Stimulated activated CD8-positive, alpha-beta memory T cell treated with anti-CD3 and anti-CD28 coated beads, Interleukin-12 subunit alpha, Interleukin-12 subunit beta, amount 100 ng/mL, for 24 hours (primary cell): ENCODE results near the gene RAP2A.

Source experiments
- DNase-seq: peaks from one replicate; pipeline ENCODE4 v3.0.0-alpha.2; 2020; ENCODE audit errors: extremely low read depth

The RAP2A gene

DNA sequence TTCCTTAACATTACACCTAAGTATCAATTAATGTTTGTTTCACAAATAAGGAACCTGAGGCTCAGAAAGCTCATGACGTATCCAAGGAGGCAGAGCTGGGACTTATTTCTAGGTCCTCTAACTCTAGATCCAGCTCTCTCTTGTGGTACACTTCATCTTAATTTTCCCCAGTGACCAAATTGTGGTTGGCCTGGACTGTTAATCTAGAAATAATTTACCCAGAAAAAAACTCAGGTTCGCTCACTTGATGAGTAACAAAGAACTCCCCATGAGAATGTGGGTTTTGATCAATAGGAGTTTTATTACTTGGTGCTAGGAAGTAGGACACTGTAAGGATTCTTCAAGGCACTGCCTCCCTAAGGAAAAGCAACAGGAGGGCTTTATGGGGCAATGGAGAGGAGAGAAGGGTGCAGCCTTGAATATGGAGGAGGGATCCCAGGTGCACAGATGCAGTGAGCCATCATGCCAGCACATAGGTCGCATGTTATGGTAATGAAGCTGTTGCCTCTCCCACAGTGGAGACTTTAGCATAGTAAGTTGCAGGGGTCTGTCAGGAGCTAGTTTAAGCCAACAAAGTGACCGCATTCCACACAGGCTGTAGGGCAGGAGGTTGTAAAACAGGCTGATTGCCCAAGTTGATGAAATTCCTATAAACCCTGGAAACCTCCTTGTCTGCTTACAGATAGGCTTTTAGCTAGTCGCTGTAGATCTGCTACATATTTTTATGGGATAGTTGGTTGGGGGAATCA is 14.7 kb downstream of the RAP2A start:
- DNase-seq = no peak

DNA sequence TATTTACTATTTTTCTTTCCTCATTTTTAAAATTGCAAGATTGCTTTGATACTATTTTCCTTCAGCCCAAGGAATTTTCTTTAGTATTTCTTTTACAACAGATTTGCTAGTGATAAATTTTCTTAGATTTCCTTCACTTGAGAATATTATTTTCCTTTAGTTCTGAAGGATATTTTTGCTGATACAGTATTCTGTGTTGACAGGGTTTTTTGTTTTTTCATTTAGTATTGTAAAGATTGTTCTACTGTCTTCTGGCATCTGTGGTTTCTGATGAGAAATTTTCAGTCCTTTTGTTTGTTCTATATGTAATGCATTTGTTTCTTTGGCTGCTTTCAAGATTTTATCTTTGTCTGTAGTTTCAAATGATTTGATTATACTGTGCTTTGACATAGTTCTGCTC is 20.7 kb downstream of the RAP2A start:
- DNase-seq = no peak

DNA sequence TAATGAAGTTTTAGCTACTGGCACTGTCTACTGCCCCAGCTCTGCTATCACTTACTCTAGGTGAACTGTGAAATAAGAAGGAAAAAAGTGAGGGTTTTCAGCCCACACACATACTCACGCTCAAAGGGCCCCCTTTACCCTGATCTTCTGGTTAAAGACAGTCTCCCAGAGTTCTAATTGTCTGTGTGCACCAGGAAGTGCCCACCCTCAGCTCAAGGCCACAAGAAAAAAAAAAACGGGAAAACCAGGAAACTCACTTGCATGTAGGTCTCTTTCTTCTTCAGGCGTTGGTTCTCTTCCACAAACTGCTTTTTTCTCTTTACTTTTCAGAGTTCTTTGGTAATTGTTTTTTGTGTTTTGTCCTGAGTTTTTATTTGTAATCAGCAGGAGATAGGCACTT is 22.1 kb downstream of the RAP2A start:
- no peak for DNase-seq

DNA sequence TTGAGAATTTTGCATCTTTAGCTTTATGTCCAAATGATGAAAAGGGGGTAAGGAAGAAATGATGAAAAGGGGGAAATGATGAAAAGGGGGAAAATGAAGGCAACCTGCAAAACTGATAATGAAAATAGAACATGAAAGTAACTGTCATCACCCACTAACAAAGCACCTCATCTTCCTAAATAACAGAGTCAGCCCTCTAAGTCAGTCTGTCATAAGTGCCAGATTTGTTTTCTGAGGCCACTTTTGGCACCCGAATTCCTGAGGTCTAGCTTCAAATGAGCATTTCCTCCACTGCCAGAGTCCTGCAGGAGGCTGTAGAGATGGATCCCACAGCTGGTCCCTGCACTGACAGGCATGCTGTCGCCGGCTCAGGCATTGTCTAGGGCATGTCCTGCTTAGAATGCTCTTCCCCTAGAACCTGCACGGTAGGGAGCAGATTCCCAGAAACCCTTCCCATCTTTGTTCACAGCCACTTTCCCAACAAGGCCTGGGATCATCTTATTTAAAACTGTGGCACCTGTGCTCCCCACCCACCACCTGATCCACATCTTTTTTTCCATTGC is 25.3 kb downstream of the RAP2A start:
- no peak for DNase-seq

DNA sequence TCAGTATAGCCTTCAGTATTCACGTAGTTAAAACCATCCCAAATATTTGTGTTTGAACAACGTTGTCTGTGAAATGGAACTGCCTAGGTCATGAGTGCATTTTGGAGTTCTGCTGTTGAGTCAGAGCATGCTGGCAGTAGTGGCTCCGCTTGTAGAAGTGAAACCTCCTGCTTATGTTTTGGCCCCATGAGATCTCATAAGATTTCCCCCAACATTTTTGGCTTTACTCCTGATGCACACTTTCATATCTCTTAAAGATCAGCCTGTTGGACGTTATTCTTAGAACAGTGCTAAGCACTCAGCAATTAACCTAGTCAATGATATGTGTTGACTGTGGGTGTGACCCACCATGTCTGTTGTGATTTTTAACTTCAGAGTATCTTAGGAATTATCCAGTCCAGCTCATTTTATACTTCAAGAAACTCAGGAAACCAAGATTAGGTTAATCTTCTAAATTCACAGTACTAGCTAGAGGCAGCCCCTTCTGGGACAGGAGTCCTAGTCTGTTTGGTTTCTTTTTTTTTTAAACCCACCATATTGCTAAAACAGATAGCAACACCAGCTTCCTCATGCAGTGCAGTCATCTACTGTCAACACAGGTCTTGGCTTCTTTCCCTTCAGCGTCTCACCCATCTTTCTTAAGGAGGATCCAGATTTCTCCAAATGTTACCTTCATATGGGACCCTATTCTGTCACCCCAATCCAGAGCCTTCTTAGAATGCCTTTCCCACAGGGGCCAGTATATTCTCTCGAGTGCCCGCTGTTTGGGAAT is 26.2 kb downstream of the RAP2A start:
- no peak for DNase-seq

DNA sequence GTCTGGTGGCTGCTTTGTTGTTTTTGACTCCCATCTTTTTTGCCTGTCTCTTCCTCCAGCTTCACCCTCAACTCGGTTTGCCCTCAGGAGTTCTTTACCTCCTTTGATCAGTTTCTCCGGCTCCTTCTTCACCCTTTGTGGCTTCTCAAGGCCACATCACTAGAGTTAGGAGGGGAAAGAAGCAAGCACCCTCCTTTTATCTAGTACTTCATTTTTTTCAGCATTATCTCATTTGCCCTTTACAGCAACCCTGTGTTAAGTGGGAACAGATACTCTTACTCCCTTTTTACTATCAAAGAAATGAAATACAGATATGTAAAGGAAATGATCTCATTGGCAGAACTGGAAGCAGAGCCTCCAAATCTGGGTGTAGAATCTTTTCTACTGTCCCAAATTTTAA is 26.9 kb downstream of the RAP2A start:
- DNase-seq = no peak

DNA sequence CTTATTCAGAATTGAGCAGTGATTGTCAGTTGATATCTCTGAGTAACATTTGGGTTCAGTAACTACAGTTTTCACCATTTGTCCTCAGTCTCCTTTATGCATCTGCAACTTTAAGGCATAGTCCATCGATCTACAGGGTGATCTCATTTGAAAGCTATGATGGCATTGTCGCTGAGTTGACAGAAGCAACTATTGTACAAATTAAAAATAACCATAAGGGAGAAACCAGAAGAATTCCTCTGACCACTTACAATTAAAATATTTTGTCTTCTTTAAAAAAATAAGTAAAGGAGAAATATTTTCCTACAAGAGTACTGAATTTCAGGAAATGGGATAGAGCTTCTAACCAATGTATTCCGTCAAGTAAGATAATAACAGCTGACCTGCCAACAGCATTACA is 30.6 kb downstream of the RAP2A start:
- no peak for DNase-seq

DNA sequence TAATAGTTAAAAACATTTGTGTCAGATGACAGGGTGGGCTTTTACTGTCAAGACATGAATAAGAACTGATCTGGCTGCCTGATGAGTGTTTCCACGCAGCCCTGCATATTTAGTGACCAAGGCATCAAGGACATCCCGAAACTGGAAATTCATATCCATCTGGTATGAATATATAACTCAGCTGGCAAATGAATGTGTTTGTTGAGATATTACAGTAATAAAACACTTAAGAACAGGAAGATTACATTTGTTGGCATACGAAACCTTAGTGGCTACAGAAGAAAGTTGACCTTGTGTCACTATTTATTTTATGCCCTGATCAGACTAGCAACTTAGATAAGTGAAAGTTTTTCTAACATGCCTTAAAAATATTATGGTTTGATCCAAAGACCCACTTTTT is 32.8 kb downstream of the RAP2A start:
- DNase-seq = no peak

DNA sequence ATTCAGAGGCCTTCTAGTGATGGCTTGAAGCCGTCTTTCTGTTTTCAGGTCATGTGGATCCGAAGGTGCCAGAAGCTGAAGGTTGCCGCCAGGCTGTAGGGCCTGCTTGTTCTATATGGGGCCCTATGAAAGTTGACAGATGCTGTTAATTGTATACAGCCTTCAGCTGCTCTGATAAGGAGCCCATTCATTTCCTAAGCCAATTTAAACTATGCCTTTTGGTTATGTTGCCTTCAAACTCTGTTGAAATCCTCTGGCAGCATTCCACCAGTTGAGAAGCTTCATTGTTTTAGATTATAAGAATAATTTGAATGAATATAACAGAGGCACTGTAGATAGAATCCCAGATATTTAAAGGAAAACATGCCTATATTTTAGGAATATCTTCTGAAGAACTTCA is 34.4 kb downstream of the RAP2A start:
- DNase-seq = no peak

DNA sequence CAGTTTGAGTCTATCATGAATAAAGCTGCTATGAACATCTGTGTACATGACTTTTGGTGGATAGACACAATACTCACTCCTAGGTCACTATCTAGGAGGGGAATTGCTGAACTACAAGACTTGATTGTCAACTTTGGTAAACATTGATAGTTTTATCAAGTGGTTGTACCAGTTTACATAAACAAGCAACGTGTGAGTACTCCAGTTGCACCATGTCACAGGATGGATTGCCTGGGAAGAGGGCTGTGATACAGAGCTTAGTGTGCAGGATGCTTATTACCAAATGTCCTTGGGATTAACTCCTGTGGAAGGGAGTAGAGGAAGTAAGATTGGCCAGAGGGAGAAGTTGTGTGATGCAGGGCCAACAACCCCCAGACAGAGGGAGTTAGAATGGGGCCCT is 37.7 kb downstream of the RAP2A start:
- no peak for DNase-seq

DNA sequence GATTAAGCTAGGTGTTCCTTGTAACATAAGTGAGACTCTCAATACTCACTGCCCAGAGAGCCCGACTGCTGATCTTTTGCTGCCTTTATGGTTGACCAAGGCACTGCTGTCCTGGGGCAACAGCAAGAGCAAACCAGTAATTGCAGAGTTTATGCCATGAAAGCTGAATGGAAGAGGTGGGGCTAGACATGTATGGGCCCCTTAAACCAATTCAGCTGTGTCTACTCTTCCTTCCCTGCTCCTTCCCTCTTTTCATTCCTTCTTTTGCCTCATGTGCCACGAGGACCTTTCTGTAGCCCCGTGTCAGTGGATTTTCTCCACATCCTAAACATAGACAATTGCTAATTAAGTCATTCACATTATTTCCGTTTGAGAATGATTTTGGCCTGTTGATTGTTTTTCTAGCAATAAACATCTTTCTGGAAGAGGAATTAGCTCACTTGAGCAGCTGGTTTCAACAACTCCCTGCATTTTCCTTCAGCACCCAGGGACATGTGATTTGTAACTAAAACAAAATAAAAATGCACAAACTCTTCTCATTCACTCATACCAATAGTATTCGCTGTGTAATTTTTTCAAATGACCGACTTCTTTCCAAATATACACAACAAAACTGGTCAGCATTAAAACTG is 40.5 kb downstream of the RAP2A start:
- no peak for DNase-seq

DNA sequence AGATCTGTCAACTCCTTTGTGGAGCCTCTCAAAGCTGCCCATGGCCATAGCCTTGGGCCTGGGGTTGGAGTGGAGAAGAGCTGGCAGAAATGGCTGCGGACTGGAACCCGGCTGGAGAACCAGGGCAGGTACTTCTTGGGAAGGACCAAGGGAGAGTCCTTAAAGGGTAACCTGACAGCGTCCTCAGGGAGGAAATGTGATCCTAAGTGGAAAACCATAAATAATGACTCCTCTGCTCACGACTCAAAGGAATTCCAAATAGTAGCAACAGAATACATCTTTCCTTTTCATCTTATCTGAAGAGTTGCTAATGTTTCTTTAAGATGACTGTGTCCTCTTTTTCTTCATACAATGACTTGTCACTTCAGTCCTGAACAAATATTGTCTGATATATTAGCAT is 41.0 kb downstream of the RAP2A start:
- DNase-seq = no peak

DNA sequence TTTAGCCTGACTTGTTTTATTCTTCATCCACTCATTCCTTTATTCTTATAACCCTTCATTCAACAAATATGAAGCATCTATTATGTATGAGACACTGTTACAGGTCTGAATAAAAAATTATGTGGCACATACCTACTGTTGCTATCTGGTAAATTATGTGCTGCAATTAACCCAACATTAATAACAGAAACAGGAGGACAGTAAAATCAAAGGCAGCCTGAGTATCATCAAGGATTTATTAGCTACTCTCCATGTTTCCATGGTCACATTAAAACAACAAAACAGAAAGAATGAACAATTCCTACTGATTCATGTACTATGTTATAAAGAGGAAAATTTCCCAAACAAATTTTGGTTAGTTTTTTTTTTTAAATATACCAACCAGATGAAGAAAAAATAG is 43.9 kb downstream of the RAP2A start:
- no peak for DNase-seq

DNA sequence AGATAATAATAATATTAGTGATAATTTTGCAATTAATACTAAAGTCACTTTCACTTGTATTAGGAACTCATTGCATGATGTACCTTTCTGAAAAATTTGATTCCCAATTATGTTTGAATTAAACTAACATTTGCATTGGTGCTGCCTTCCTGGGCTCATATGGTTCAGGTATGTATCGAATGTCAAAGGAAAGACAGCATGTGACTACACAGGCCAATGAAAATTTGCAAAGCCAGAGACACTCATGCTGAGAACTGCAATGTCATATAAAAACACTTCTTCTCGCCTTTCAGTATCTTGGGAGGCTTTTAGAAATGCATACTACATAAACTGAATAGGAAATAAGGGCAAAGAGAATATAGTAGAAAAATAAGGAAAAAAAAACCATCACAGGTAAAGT is 44.3 kb downstream of the RAP2A start:
- no peak for DNase-seq

DNA sequence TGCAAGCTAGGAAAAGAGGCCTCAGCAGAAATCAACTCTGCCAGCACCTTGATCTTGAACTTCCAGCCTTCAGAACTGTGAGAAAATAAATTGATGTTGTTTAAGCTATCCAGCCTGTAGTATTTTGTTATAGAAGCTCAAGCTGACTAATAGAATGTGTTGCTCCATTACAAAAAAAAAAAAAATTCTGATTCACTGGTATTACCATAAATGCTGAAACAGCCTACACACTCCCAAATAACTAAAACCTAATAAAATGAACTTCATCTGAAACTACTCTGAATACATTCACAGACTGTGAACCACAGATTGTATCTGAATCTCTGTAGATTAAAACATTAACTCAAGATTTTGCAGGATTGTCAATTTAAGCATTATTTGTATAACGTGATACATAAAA is 49.5 kb downstream of the RAP2A start:
- no peak for DNase-seq

DNA sequence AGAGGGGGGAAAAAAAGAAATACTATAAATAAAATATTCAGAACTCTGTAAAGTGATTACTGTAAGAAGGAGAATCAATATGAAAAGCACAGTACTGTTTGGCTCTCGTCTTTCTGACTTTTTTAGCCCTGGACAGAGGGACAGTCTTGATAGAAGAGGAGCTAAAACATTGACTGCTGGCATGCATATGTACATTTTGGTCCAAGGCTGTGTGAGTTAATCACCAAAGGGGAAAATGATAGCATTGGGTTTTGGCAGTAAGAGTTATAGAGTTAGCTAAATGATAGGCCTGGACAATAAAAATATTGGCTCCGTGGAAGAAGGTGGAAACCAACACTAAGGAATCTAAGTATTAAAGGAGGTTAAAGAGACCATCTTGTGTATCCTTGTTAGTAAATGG is 50.3 kb downstream of the RAP2A start:
- DNase-seq = no peak

DNA sequence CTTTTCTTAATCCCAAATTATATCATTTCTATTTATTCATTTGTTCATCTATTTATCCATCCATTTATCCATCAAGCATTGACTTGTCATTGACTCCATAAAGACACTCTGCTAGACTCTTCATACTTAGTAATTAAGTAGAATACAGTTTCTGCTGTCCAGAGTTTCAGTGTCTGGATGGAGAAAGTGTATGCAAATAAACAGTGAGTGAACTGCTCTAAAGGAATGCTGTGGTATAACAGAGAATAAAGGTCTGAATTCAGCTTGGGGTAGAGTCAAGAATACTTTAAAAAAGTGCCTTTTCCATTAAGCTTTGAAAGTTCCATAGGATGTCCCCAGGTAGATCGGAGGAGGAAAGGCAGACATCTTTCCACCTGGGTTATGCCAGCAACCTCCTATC is 51.4 kb downstream of the RAP2A start:
- no peak for DNase-seq

DNA sequence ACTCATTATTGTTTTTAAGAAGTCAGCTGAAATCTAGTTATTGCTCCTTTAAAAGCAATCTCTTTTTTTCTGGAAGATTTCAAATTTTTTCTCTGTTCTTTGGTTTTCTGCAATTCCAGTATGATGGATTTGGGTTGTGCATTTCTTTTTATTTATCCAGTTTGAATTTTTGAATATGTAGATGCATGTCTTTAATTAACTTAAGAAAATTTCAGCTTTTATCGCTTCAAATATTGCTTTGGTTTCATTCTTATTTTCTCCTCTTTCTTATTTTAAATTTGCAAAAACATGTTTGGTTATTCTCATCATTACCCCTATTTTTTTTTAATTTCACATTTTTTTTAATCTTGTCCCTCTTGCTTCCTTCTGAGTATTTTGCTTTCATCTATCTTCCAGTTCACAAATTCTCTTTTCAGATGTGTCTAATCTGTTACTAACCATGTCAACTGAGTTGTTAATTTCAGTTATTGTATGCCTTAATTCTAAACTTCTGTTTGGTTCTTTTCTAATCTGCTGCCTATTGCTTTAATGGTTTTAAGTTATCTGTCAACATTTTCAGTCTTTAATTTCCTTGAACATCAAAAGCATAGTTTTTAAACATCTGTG is 56.8 kb downstream of the RAP2A start:
- no peak for DNase-seq

DNA sequence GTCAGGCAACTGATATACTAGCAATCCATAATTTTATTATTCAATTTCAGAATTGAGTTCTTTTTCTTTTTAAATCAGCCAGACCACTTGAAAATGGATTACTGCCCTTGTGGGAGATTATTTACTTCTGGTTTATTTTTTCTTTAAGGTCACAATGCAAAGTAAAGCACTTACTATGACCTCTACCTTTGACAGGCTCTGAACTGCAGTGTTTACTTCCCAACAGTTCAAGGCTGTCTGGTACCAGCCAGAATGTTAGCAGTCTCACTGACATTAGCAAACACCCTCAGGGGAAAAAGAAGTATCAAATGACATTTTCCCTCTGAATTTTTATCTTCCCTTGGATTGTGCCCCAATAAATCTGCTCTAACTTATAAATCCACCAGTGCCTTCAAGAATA is 57.5 kb downstream of the RAP2A start:
- no peak for DNase-seq

DNA sequence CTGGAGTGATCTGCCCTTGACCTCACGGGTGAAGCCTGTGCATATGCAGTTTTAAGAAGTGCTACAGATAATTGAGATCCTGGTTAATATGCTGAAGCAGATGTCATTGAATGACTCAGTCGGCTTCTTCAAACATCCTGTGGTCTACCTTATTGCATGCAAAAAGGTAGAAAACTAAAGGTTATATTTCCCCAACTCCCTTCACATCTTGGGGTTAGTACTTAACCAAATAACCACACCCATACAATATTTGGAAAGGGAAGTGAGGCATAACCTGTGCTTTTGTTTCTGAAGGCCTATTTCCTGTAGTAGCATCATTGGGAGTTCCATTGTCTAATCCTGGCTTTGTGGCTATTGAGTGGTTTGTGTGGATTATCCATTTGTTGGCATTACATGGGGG is 58.3 kb downstream of the RAP2A start:
- DNase-seq = no peak

DNA sequence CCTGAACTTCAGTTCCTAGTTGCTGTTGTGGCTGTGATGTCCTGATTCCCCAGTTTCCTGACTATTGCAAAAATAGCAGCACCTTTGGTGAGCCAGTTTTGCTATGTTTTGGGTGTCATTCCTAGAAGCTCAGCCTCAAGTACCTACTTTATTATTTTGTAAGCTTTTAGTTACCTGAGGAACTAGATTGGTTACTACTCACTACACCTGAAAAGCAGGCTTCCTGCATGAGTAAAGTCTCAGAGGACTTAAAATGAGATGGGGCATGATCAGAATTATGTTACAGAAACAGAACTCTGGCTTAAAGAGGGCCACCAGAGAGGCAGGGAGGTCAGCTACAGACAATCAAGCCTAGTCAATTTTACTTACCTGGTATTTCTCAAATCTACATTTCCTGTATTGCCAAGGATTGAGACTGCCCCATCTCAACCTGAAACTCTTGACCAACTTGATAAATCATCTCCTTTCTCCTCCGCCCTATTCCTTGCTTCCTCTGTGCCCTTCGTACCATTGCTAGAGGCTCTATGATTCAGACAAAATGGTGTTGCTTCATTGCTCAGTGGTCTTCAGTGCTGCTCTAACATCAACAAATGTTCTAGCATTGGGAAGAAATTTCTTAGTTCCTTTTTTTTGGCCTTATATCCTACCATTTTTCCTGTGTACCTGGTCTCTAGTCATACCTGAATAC is 58.9 kb downstream of the RAP2A start:
- no peak for DNase-seq

DNA sequence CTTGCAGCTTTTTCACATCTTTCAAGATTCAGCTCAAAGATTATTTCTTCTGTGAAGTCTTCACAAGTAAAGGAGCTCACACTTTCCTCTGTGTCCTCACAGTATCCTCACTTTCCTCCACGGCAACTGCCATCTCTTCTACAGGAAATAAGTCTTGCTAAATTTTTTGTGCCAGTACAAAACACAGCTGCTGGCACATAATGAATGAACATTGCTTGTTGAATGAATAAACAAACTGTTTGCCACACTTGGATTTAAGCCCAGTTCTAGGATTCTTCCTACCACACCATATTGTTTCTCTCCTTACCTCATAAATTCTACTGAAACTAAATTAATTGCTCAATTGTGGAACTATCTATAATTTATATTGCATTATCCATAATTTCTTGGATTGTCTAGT is 59.5 kb downstream of the RAP2A start:
- DNase-seq = no peak
